Suprapubic skin (tissue), 4 donors: Measurements from ENCODE around the gene HES2.

ENCODE experiments used
- EP300 ChIP-seq: sonication (generic); formaldehyde crosslinking; IDR thresholded peaks from one replicate; pipeline ENCODE4 v1.6.1; 2017; ENCODE audit warnings: antibody characterized with exemption
- POLR2A ChIP-seq, 2 donors: fragments of 450-650 bp; IDR thresholded peaks; one replicate each; pipeline ENCODE4 v1.6.1; 2017; ENCODE audit warnings: antibody characterized with exemption in 2 of 2, mild to moderate bottlenecking in 2 of 2, moderate library complexity in 2 of 2
- POLR2AphosphoS5 ChIP-seq, 3 donors: sonication (generic); formaldehyde crosslinking; IDR thresholded peaks; one replicate each; pipeline ENCODE4 v1.6.1; 2017; ENCODE audit warnings: antibody characterized with exemption in 3 of 3
- TF ChIP-seq, protein P1 (sequence below), 2 donors: fragments of 200-600 bp in 1 of 2; fragments of 450-650 bp in 1 of 2; sonication (generic) in 1 of 2; IDR thresholded peaks; one replicate each; pipeline ENCODE4 v1.5.1; 2016 to 2019; ENCODE audit warnings: antibody characterized with exemption in 2 of 2, mild to moderate bottlenecking in 1 of 2, moderate library complexity in 1 of 2

DNA sequence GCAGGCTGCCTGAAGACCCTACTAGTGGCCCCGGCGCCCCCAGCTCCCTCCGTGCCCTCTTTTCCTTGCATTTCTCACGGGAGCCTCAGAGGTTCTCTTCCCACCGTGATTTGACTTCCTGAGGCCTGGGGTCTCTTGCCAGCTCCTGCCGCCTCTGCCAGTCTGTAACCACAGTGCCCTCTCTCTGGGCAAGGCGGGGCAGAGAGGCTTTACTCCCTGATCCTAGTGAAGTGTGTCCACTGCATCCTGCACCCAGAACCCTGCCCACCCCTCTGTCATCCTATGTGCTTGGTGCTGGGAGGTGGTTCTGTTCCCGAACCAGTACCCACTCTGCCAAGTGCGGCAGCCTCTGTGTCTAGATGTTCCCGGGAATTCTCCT lies 7.2 kb upstream of the HES2 start:
- TF ChIP-seq, protein P1, sequence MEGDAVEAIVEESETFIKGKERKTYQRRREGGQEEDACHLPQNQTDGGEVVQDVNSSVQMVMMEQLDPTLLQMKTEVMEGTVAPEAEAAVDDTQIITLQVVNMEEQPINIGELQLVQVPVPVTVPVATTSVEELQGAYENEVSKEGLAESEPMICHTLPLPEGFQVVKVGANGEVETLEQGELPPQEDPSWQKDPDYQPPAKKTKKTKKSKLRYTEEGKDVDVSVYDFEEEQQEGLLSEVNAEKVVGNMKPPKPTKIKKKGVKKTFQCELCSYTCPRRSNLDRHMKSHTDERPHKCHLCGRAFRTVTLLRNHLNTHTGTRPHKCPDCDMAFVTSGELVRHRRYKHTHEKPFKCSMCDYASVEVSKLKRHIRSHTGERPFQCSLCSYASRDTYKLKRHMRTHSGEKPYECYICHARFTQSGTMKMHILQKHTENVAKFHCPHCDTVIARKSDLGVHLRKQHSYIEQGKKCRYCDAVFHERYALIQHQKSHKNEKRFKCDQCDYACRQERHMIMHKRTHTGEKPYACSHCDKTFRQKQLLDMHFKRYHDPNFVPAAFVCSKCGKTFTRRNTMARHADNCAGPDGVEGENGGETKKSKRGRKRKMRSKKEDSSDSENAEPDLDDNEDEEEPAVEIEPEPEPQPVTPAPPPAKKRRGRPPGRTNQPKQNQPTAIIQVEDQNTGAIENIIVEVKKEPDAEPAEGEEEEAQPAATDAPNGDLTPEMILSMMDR (IDR thresholded peaks at IDR 0.05) = no peak
- TF ChIP-seq POLR2AphosphoS5 (IDR thresholded peaks at IDR 0.05) (no peak), POLR2A (IDR thresholded peaks at IDR 0.05) (no peak), EP300 (no peak)
